Thyroid gland (tissue), 4 donors: ENCODE data around the gene GDAP1L1. TPM values are rescaled to one million over a fixed set of nuclear protein-coding genes. Genes with fewer than 3 reads are reported as not detected.

Experiments
- DNase-seq, 2 donors: peaks; one replicate each; pipeline ENCODE4 v3.0.0-alpha.2; 2019
- H3K27ac ChIP-seq, 3 donors: fragments of 200-600 bp; sonication (generic); 1 replicate in 2 of 3; 2 replicates in 1 of 3; pipeline ENCODE4 v1.5.1; 2016 to 2019; ENCODE audit warnings: mild to moderate bottlenecking in 1 of 3, moderate library complexity in 1 of 3
- H3K27me3 ChIP-seq: fragments of 200-600 bp; sonication (generic); one replicate; pipeline ENCODE4 v1.5.1; 2019
- H3K36me3 ChIP-seq, 2 donors: fragments of 200-600 bp; sonication (generic); one replicate each; pipeline ENCODE4 v1.5.1; 2016 to 2019
- H3K4me1 ChIP-seq, 2 donors: fragments of 200-600 bp; sonication (generic); one replicate each; pipeline ENCODE4 v1.5.1; 2017 to 2019
- H3K4me3 ChIP-seq, 3 donors: fragments of 200-600 bp; sonication (generic); replicated peaks in 1 of 3; 1 replicate in 2 of 3; 2 replicates in 1 of 3; pipeline ENCODE4 v1.5.1; 2016; ENCODE audit warnings: mild to moderate bottlenecking in 1 of 3
- H3K9me3 ChIP-seq: fragments of 200-600 bp; sonication (generic); one replicate; pipeline ENCODE4 v1.5.1; 2017
- POLR2A ChIP-seq, 2 donors: fragments of 450-650 bp; IDR thresholded peaks; one replicate each; pipeline ENCODE4 v1.6.1; 2017; ENCODE audit warnings: antibody characterized with exemption in 2 of 2, mild to moderate bottlenecking in 2 of 2, moderate library complexity in 1 of 2
- WGBS, 2 donors: methylation state at CpG; one replicate each; pipeline ENCODE4 v1.1.5; 2017; 5-methylcytosine and 5-hydroxymethylcytosine counted together
- intact Hi-C: fragments of 100-400 bp; cut with DNase I; formaldehyde crosslinking; loops from one replicate; pipeline ENCODE4 v1.15.1; 2023
- total RNA-seq, 4 donors: library from RNA; depleted of rRNA; stranded (reverse); fragments of >200 nt; gene quantifications; one replicate each; pipeline ENCODE4 v1.2.3, GENCODE V29; 2016
- TF ChIP-seq, protein P1 (sequence below), 6 experiments: fragments of 200-600 bp in 3 of 6; fragments of 450-650 bp in 3 of 6; sonication (generic) in 3 of 6; IDR thresholded peaks; one replicate each; pipeline ENCODE4 v1.5.1; 2016 to 2019; ENCODE audit warnings: antibody characterized with exemption in 6 of 6, mild to moderate bottlenecking in 2 of 6, inconsistent platforms in 1 of 6, moderate library complexity in 1 of 6

Gene GDAP1L1
- total RNA-seq: under 1 TPM in 1 of 4 donors, not detected in 3; 0.29 TPM

DNA sequence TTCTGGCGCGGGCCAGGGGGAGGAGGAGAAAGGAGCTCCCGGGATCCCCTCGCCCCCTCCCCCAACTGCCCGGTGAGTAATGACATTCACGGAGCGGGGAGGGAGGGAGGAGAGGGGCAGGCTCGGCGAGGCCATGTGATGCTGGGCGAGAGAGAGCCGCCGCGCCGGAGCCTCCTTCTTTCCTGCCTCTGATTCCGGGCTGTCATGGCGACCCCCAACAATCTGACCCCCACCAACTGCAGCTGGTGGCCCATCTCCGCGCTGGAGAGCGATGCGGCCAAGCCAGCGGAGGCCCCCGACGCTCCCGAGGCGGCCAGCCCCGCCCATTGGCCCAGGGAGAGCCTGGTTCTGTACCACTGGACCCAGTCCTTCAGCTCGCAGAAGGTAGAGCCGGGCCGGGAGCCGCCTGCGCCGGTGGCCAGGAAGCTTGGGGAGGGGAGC lies at the start of gene GDAP1L1:
GDAP1L1 (plus strand) TSS at position 178 of the 441 bp plus-strand sequence; CDS start at position 205, 27 bp downstream.
- Histone ChIP-seq H3K4me3 (no peak within 1 kb of the TSS), H3K27ac (no peak within 1 kb of the TSS), H3K4me1 (peaks cover 9 to 12% of the 10 kb centered on the region in 2 donors), H3K27me3 (no peaks in the 10 kb centered on the region), H3K9me3 (no peaks in the 10 kb centered on the region), H3K36me3 (no peaks in the 10 kb centered on the region)
- intact Hi-C loops: no loop called here
- TF ChIP-seq, protein P1, sequence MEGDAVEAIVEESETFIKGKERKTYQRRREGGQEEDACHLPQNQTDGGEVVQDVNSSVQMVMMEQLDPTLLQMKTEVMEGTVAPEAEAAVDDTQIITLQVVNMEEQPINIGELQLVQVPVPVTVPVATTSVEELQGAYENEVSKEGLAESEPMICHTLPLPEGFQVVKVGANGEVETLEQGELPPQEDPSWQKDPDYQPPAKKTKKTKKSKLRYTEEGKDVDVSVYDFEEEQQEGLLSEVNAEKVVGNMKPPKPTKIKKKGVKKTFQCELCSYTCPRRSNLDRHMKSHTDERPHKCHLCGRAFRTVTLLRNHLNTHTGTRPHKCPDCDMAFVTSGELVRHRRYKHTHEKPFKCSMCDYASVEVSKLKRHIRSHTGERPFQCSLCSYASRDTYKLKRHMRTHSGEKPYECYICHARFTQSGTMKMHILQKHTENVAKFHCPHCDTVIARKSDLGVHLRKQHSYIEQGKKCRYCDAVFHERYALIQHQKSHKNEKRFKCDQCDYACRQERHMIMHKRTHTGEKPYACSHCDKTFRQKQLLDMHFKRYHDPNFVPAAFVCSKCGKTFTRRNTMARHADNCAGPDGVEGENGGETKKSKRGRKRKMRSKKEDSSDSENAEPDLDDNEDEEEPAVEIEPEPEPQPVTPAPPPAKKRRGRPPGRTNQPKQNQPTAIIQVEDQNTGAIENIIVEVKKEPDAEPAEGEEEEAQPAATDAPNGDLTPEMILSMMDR (IDR thresholded peaks at IDR 0.05): no peak
- no peak for TF ChIP-seq POLR2A (IDR thresholded peaks at IDR 0.05)
- WGBS, 2 donors: 0 to 4% methylated on average over 4 to 14 of the region's 32 CpGs
- DNase-seq: peak; percentile 34 to 36

DNA sequence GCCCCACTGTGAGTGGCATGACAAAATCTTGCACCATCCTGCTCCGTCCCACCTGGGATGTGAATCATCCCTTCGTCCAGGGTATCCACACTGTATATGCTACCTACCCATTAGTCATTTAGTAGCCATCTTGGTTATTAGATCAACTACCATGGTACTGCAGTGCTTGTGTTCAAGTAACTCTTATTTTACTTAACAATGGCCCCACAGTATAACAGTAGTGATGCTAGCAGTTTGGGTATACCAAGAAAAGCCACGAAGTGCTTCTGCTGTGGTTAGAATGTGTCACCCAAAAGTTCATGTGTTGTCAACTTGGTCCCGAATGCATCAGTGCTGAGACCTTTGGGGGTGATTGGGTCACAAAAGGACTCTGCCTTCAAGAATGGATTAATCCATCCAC lies 48.2 kb upstream of the GDAP1L1 start:
- no peaks in the 10 kb centered on the region for H3K27me3 ChIP-seq
- 91 to 96% methylated on average over 4 of the region's 4 CpGs for WGBS, 2 donors

DNA sequence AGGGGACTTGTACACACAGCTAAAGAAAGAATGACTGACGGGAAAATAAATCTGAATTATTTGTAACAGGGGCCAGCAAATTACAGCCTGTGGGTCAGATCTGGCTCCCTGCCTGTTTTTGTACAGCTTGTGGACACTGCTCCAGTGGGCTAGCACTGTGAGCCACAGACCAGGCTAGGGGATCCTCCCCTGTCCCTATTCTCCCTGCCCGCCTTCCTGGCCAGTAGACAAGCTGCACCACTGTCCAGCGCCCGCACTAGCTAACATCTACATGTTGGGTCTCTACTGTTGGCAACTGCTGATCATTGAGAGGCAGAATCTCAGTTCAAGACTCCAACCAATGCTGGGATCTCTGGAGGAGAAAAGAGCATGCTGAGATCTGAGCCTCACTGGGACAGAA lies 47.2 kb upstream of the GDAP1L1 start:
- H3K4me1 ChIP-seq: peaks cover 10 to 15% of the 10 kb centered on the region in 2 donors

More for the DNA sequence above, 48.2 kb upstream of the GDAP1L1 start:
- Histone ChIP-seq H3K27ac (no peak overlapping the region), H3K4me1 (peaks cover 5 to 7% of the 10 kb centered on the region in 2 donors), H3K36me3 (peaks cover 34 to 46% of the 10 kb centered on the region in 2 donors), H3K9me3 (no peaks in the 10 kb centered on the region), H3K4me3 (no peak overlapping the region)
- no peak for DNase-seq
- TF ChIP-seq POLR2A (IDR thresholded peaks at IDR 0.05): no peak
- TF ChIP-seq, protein P1 (IDR thresholded peaks at IDR 0.05): no peak
- intact Hi-C loops: no loop called here

DNA sequence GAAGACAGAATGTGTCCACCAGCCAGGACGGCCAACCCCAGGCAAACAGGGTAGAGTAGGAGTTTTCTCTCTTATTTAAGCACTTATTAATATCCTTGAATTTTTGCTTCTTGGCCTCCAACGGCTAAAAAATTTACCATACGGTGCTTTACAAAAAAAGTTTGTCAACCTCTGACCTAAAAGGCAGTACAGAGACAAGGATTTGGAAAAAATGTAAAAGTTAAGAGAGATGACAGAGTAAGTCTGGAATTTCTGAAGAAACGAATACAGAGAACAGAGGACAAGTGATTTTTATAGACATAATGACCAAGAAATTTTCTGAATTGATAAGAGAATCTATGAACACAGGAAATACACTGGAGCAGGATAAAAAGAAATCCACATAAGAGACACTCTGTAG lies 46.7 kb upstream of the GDAP1L1 start:
- TF ChIP-seq POLR2A (IDR thresholded peaks at IDR 0.05): no peak
- TF ChIP-seq, protein P1 (IDR thresholded peaks at IDR 0.05): no peak
- WGBS, 2 donors: 82 to 88% methylated on average over 4 of the region's 4 CpGs
- no peaks in the 10 kb centered on the region for H3K27me3 ChIP-seq
- intact Hi-C loops: no loop called here
- no peaks in the 10 kb centered on the region for H3K9me3 ChIP-seq
- DNase-seq: no peak
- no peak overlapping the region for H3K4me3 ChIP-seq
- H3K36me3 ChIP-seq: peaks cover 37 to 46% of the 10 kb centered on the region in 2 donors
- no peak overlapping the region for H3K27ac ChIP-seq
- peaks cover 10 to 16% of the 10 kb centered on the region in 2 donors for H3K4me1 ChIP-seq

More for the DNA sequence above, 47.2 kb upstream of the GDAP1L1 start:
- WGBS, 2 donors: 90 to 99% methylated on average over 4 of the region's 4 CpGs
- Histone ChIP-seq H3K36me3 (peaks cover 34 to 46% of the 10 kb centered on the region in 2 donors), H3K4me3 (no peak overlapping the region), H3K27ac (no peak overlapping the region), H3K9me3 (no peaks in the 10 kb centered on the region), H3K27me3 (no peaks in the 10 kb centered on the region)
- intact Hi-C loops: no loop called here
- TF ChIP-seq, protein P1 (IDR thresholded peaks at IDR 0.05): no peak
- no peak for TF ChIP-seq POLR2A (IDR thresholded peaks at IDR 0.05)
- no peak for DNase-seq

DNA sequence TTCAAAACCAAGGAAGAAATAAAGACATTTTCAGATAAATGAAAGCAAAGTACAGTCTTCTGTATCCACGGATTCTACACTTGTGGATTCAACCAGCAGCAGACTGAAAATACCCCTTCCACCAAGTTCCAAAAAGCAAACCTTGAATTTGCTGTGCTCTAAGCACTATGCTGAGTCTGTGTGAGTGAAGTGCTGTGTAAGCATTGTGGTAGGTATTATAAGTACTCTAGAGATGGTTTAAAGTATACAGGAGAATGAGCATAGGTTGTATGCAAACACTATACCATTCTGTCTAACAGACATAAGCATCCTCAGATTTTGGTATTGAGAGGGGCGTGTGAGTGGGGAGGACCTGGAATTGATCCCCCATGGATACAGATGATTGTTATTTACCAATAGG lies 46.1 kb upstream of the GDAP1L1 start:
- no peak for TF ChIP-seq POLR2A (IDR thresholded peaks at IDR 0.05)
- TF ChIP-seq, protein P1 (IDR thresholded peaks at IDR 0.05): no peak
- H3K9me3 ChIP-seq: no peaks in the 10 kb centered on the region
- no peak overlapping the region for H3K4me3 ChIP-seq
- peaks cover 38 to 46% of the 10 kb centered on the region in 2 donors for H3K36me3 ChIP-seq
- no peak overlapping the region for H3K27ac ChIP-seq
- 69 to 92% methylated on average over 2 of the region's 2 CpGs for WGBS, 2 donors
- intact Hi-C loops: no loop called here
- H3K27me3 ChIP-seq: no peaks in the 10 kb centered on the region
- peaks cover 10 to 16% of the 10 kb centered on the region in 2 donors for H3K4me1 ChIP-seq
- no peak for DNase-seq
